Fibroblast of villous mesenchyme (primary cell): ENCODE results near the gene TMEM60. TPM values are rescaled to one million over a fixed set of nuclear protein-coding genes. Genes with fewer than 3 reads are reported as not detected.

Source experiments
- DNase-seq: peaks from one replicate; pipeline ENCODE4 v3.0.0-alpha.2; 2010; ENCODE audit warnings: low read depth
- H3K4me3 ChIP-seq: 2 replicates; pipeline ENCODE4 v1.5.1; 2011; ENCODE audit warnings: low read depth, mild to moderate bottlenecking, low read length
- CTCF ChIP-seq: IDR thresholded peaks from 2 replicates; pipeline ENCODE4 v1.5.1; 2012; ENCODE audit warnings: low read depth, mild to moderate bottlenecking, low read length; ENCODE audit not compliant: insufficient read depth
- total RNA-seq: library from RNA; depleted of rRNA; stranded (reverse); fragments of >200 nt; gene quantifications from 2 replicates; pipeline ENCODE4 v1.2.3, GENCODE V29; 2012

The TMEM60 gene
- total RNA-seq, 1 donor: 30.2 TPM

- DNase-seq: peak; percentile 35
- TF ChIP-seq CTCF: no peak
- no peak overlapping the region for H3K4me3 ChIP-seq
These were observed 15.1 kb downstream of the TMEM60 start for GRCh38 chr7:77783111-77783510.

- no peak for DNase-seq
- no peak overlapping the region for H3K4me3 ChIP-seq
- no peak for TF ChIP-seq CTCF
These were observed 15.9 kb downstream of the TMEM60 start for GRCh38 chr7:77782383-77782782.

DNA sequence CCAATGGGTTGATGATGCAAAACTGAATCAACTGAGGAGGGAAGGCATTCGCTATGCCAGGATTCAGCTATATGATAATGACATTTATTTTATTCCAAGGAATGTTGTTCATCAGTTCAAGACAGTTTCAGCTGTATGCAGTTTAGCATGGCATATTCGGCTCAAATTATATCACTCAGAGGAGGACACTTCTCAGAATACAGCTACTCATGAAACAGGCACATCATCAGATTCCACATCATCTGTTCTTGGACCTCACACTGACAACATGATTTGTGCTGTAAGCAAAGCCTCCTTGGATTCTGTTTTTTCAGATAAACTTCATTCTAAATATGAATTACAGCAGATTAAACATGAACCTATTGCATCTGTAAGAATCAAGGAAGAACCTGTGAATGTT lies 19.7 kb downstream of the TMEM60 start:
- TF ChIP-seq CTCF: no peak
- no peak for DNase-seq
- no peak overlapping the region for H3K4me3 ChIP-seq

GRCh38 chr7:77771901-77772300 lies 26.3 kb downstream of the TMEM60 start:
- no peak for DNase-seq
- no peak for TF ChIP-seq CTCF
- H3K4me3 ChIP-seq: no peak overlapping the region

- no peak for DNase-seq
- H3K4me3 ChIP-seq: no peak overlapping the region
- TF ChIP-seq CTCF: no peak
These were observed 27.9 kb downstream of the TMEM60 start for GRCh38 chr7:77770316-77770715.

GRCh38 chr7:77766801-77767605 lies 31.2 kb downstream of the TMEM60 start:
- DNase-seq: no peak
- no peak for TF ChIP-seq CTCF
- H3K4me3 ChIP-seq: no peak overlapping the region
